IMR-90 (cell line): ENCODE measurements around the gene SERP2. TPM values are rescaled to one million over a fixed set of nuclear protein-coding genes. Genes with fewer than 3 reads are reported as not detected.

Source experiments
- ATAC-seq: fragments of 200-7000 bp; cut with Tn5 transposase; 2 replicates; pipeline ENCODE4 v1.9.1; 2020; ENCODE audit warnings: low read depth, mild to moderate bottlenecking, moderate library complexity
- BruUV-seq: library from RNA; stranded (reverse); fragments of 400-500 nt; replicated peaks from 2 replicates; lab custom pipeline; 2021; lab: Mats Ljungman, UMichigan
- CTCF ChIA-PET: fragments of 300-600 bp; formaldehyde crosslinking; extraction: SDS; loops from one replicate; lab custom pipeline; 2021; ENCODE audit warnings: antibody characterized with exemption; lab: Yijun Ruan, JAX
- POLR2A ChIA-PET: fragments of 300-600 bp; sonication (Branson Sonifier 250); formaldehyde crosslinking; loops from one replicate; lab custom pipeline; 2022; ENCODE audit warnings: antibody characterized with exemption; ENCODE audit not compliant: unreplicated experiment; lab: Charles Lee
- DNase-seq: peaks from one replicate; pipeline ENCODE4 v3.0.0; 2013
- H2AFZ ChIP-seq: replicated peaks from 2 replicates; pipeline ENCODE3; 2013; ENCODE audit warnings: low read length, mild to moderate bottlenecking; ENCODE audit not compliant: poor library complexity
- H2AK5ac ChIP-seq: 2 replicates; pipeline ENCODE4 v1.6.1; 2013; ENCODE audit warnings: low read depth, low read length, inconsistent platforms
- H2AK9ac ChIP-seq: replicated peaks from 2 replicates; pipeline ENCODE3; 2013; ENCODE audit warnings: mild to moderate bottlenecking, low read depth, low read length, moderate library complexity; ENCODE audit not compliant: poor library complexity
- H2BK120ac ChIP-seq: 2 replicates; pipeline ENCODE4 v1.6.1; 2013; ENCODE audit warnings: low read depth, low read length, inconsistent platforms
- H2BK15ac ChIP-seq: 3 replicates; pipeline ENCODE4 v1.6.1; 2013; ENCODE audit warnings: low read depth, low read length, inconsistent platforms
- H2BK20ac ChIP-seq: 2 replicates; pipeline ENCODE4 v1.6.1; 2013; ENCODE audit warnings: low read depth, mild to moderate bottlenecking, inconsistent platforms, low read length, moderate library complexity
- H2BK5ac ChIP-seq: 2 replicates; pipeline ENCODE4 v1.6.1; 2013; ENCODE audit warnings: mild to moderate bottlenecking, low read depth, low read length, inconsistent platforms; ENCODE audit not compliant: poor library complexity, severe bottlenecking
- H3K14ac ChIP-seq: replicated peaks from 2 replicates; pipeline ENCODE4 v1.6.1; 2013; ENCODE audit warnings: low read depth, low read length, inconsistent platforms
- H3K18ac ChIP-seq: 2 replicates; pipeline ENCODE4 v1.6.1; 2013; ENCODE audit warnings: low read depth, low read length, control low read depth
- H3K23ac ChIP-seq: 2 replicates; pipeline ENCODE4 v1.6.1; 2013; ENCODE audit warnings: low read depth, low read length, inconsistent platforms
- H3K27ac ChIP-seq: 2 replicates; pipeline ENCODE4 v1.5.1; 2013; ENCODE audit warnings: mild to moderate bottlenecking, control low read depth, low read length; ENCODE audit not compliant: insufficient read depth
- H3K27me3 ChIP-seq: 2 replicates; pipeline ENCODE4 v1.6.1; 2013; ENCODE audit warnings: low read length; ENCODE audit not compliant: control insufficient read depth, insufficient read depth
- H3K36me3 ChIP-seq: 2 replicates; pipeline ENCODE4 v1.6.1; 2013; ENCODE audit warnings: low read length, mixed read lengths; ENCODE audit not compliant: control insufficient read depth, insufficient read depth
- H3K4ac ChIP-seq: 2 replicates; pipeline ENCODE4 v1.6.1; 2013; ENCODE audit warnings: low read depth, low read length, inconsistent platforms
- H3K4me1 ChIP-seq: 2 replicates; pipeline ENCODE4 v1.6.1; 2013; ENCODE audit warnings: low read length, mixed read lengths; ENCODE audit not compliant: control insufficient read depth, insufficient read depth
- H3K4me2 ChIP-seq: 2 replicates; pipeline ENCODE4 v1.6.1; 2013; ENCODE audit warnings: low read depth, mild to moderate bottlenecking, control low read depth, low read length, moderate library complexity
- H3K4me3 ChIP-seq: 2 replicates; pipeline ENCODE4 v1.5.1; 2013; ENCODE audit warnings: low read depth, mild to moderate bottlenecking, control low read depth, low read length, moderate library complexity; ENCODE audit not compliant: insufficient read depth
- H3K56ac ChIP-seq: 2 replicates; pipeline ENCODE4 v1.6.1; 2013; ENCODE audit warnings: low read length, inconsistent platforms; ENCODE audit not compliant: insufficient read depth; ENCODE audit errors: extremely low read depth
- H3K79me1 ChIP-seq, 2 experiments: 2 replicates each; pipeline ENCODE4 v1.6.1; 2013; ENCODE audit warnings: low read length in 2 of 2, inconsistent platforms in 1 of 2, low read depth in 1 of 2
- H3K9ac ChIP-seq: 2 replicates; pipeline ENCODE4 v1.6.1; 2013; ENCODE audit warnings: low read depth, low read length, control low read depth
- H3K9me1 ChIP-seq: 2 replicates; pipeline ENCODE4 v1.6.1; 2013; ENCODE audit warnings: low read length, inconsistent platforms; ENCODE audit not compliant: insufficient read depth
- H3K9me3 ChIP-seq: 2 replicates; pipeline ENCODE4 v1.6.1; 2013; ENCODE audit warnings: low read length; ENCODE audit not compliant: control insufficient read depth, insufficient read depth
- H4K20me1 ChIP-seq: 2 replicates; pipeline ENCODE4 v1.6.1; 2013; ENCODE audit warnings: low read length, inconsistent platforms; ENCODE audit not compliant: insufficient read depth
- H4K5ac ChIP-seq: 2 replicates; pipeline ENCODE4 v1.6.1; 2013; ENCODE audit warnings: mild to moderate bottlenecking, low read depth, low read length, control low read depth
- H4K8ac ChIP-seq, 2 experiments: 2 replicates each; pipeline ENCODE4 v1.6.1; 2013; ENCODE audit warnings: low read depth in 2 of 2, low read length in 2 of 2, control low read depth in 1 of 2, inconsistent platforms in 1 of 2
- H4K91ac ChIP-seq: 2 replicates; pipeline ENCODE4 v1.6.1; 2013; ENCODE audit warnings: low read depth, low read length, inconsistent platforms; ENCODE audit not compliant: insufficient read depth
- BHLHE40 ChIP-seq: fragments of 150-350 bp; IDR thresholded peaks from 2 replicates; pipeline ENCODE4 v1.6.1; 2016; ENCODE audit warnings: mild to moderate bottlenecking, low read depth, low read length
- CEBPB ChIP-seq: IDR thresholded peaks from 2 replicates; pipeline ENCODE4 v1.6.1; 2012; ENCODE audit warnings: low read depth, low read length, improper control_type of control experiment
- CHD1 ChIP-seq: IDR thresholded peaks from 2 replicates; pipeline ENCODE4 v1.6.1; 2012; ENCODE audit warnings: low read depth, low read length, improper control_type of control experiment
- CTCF ChIP-seq: conservative IDR thresholded peaks from 2 replicates; pipeline ENCODE4 v1.5.1; 2012; ENCODE audit warnings: mild to moderate bottlenecking, low read depth, low read length, improper control_type of control experiment
- ELK1 ChIP-seq: fragments of 150-350 bp; IDR thresholded peaks from 2 replicates; pipeline ENCODE4 v1.6.1; 2016; ENCODE audit warnings: low read depth, mild to moderate bottlenecking, low read length, moderate library complexity, borderline replicate concordance
- FOS ChIP-seq: fragments of 150-350 bp; IDR thresholded peaks from 2 replicates; pipeline ENCODE4 v1.6.1; 2016; ENCODE audit warnings: low read depth, low read length
- MAFK ChIP-seq: IDR thresholded peaks from 2 replicates; pipeline ENCODE4 v1.6.1; 2012; ENCODE audit warnings: low read depth, low read length, improper control_type of control experiment
- MAZ ChIP-seq: IDR thresholded peaks from 2 replicates; pipeline ENCODE4 v1.6.1; 2012; ENCODE audit warnings: low read depth, mild to moderate bottlenecking, low read length, improper control_type of control experiment, moderate library complexity, borderline replicate concordance
- MXI1 ChIP-seq: IDR thresholded peaks from 2 replicates; pipeline ENCODE4 v1.6.1; 2012; ENCODE audit warnings: low read depth, mild to moderate bottlenecking, low read length, moderate library complexity, borderline replicate concordance
- NFE2L2 ChIP-seq: fragments of 150-350 bp; IDR thresholded peaks from 2 replicates; pipeline ENCODE4 v1.6.1; 2016; ENCODE audit warnings: low read depth, mild to moderate bottlenecking, low read length
- POLR2A ChIP-seq: IDR thresholded peaks from 2 replicates; pipeline ENCODE4 v1.6.1; 2012; ENCODE audit warnings: mild to moderate bottlenecking, low read depth, low read length
- RAD21 ChIP-seq: IDR thresholded peaks from 2 replicates; pipeline ENCODE4 v1.6.1; 2012; ENCODE audit warnings: low read length, improper control_type of control experiment
- RCOR1 ChIP-seq: IDR thresholded peaks from 2 replicates; pipeline ENCODE4 v1.6.1; 2012; ENCODE audit warnings: mild to moderate bottlenecking, low read length, improper control_type of control experiment; ENCODE audit not compliant: insufficient replicate concordance
- RFX5 ChIP-seq: IDR thresholded peaks from 2 replicates; pipeline ENCODE4 v1.8.0; 2012; ENCODE audit warnings: low read depth, mild to moderate bottlenecking, low read length, moderate library complexity
- SMC3 ChIP-seq: fragments of 150-350 bp; IDR thresholded peaks from 2 replicates; pipeline ENCODE4 v1.6.1; 2016; ENCODE audit warnings: low read depth, mild to moderate bottlenecking, antibody characterized with exemption, low read length, moderate library complexity
- USF2 ChIP-seq: fragments of 150-350 bp; IDR thresholded peaks from 2 replicates; pipeline ENCODE4 v1.6.1; 2017; ENCODE audit warnings: mild to moderate bottlenecking, antibody characterized with exemption, low read length, low read depth
- WGBS, 2 experiments: methylation state at CpG; one replicate each; pipeline versions ENCODE4 v1.1.5 to v1.1.7; 2013; ENCODE audit warnings: missing lambda C conversion rate in 2 of 2; ENCODE audit not compliant: insufficient read length in 1 of 2; ENCODE audit errors: extremely low coverage in 2 of 2; 5-methylcytosine and 5-hydroxymethylcytosine counted together
- dilution Hi-C: fragments of 300-500 bp; cut with HindIII; formaldehyde crosslinking; loops from one replicate; pipeline ENCODE4 v1.14.3; 2018; ENCODE audit warnings: low sequenced_read_pairs; ENCODE audit not compliant: unreplicated experiment
- in situ Hi-C: fragments of 300-500 bp; cut with MboI; formaldehyde crosslinking; loops from 3 replicates; pipeline ENCODE4 v1.14.3; 2019; ENCODE audit warnings: low sequenced_read_pairs, inconsistent platforms, mixed read lengths
- intact Hi-C: fragments of 100-400 bp; cut with micrococcal nuclease; formaldehyde crosslinking; loops from 2 replicates; pipeline ENCODE4 v1.10.0; 2022
- polyA plus RNA-seq, 3 experiments: library from polyadenylated mRNA; depleted of rRNA; stranded (reverse); fragments of >200 nt; gene quantifications; 2 replicates each; pipeline ENCODE4 v1.2.3, GENCODE V29; 2012; ENCODE audit warnings: low replicate concordance in 1 of 3
- total RNA-seq: library from RNA; depleted of rRNA; stranded (reverse); fragments of >200 nt; gene quantifications from 2 replicates; pipeline ENCODE4 v1.2.3, GENCODE V29; 2012

The SERP2 gene
- total and polyA plus RNA-seq, 2 of the 4 experiments (the other 2 are of a cell fraction) = 0.54 to 1.4 TPM

- H3K14ac ChIP-seq = no peak overlapping the region
- no peak overlapping the region for H3K56ac ChIP-seq
- H2BK5ac ChIP-seq = no peak overlapping the region
- no peak overlapping the region for H3K27ac ChIP-seq
- no peak overlapping the region for H3K23ac ChIP-seq
- no peak for ATAC-seq
- no peak for DNase-seq
- H3K4me3 ChIP-seq = no peak overlapping the region
- H2AK9ac ChIP-seq = no peak overlapping the region
- no peak overlapping the region for H4K8ac ChIP-seq
- WGBS, 2 experiments = no CpG with 5 or more reads among the region's 1 CpG
- intact Hi-C loops (no loop called here), in situ Hi-C loops (no loop called here), dilution Hi-C loops (no loop called here)
- POLR2A ChIA-PET = no interaction called here
- H3K9me1 ChIP-seq = 0 out of 2 replicates have a peak, but pooled peaks cover 3% of the 10 kb centered on the region
- CTCF ChIA-PET = no interaction called here
- no peak overlapping the region for H3K9ac ChIP-seq
- no peak overlapping the region for H2BK15ac ChIP-seq
- TF ChIP-seq RAD21 (no peak), NFE2L2 (no peak), RCOR1 (no peak), RFX5 (no peak), POLR2A (no peak), MAZ (no peak), SMC3 (no peak), BHLHE40 (no peak), MAFK (no peak), CEBPB (no peak), CHD1 (no peak), FOS (no peak), MXI1 (no peak), ELK1 (no peak), CTCF (no peak), USF2 (no peak)
- no peak overlapping the region for H2AFZ ChIP-seq
- H3K4me1 ChIP-seq = no peaks in the 10 kb centered on the region
- H4K91ac ChIP-seq = no peak overlapping the region
- no peaks in the 10 kb centered on the region for H3K27me3 ChIP-seq
- H3K4ac ChIP-seq = no peak overlapping the region
- no peaks in the 10 kb centered on the region for H3K9me3 ChIP-seq
- H2BK20ac ChIP-seq = no peak overlapping the region
- no TSS peak for BruUV-seq
- no peak overlapping the region for H2AK5ac ChIP-seq
- H3K36me3 ChIP-seq = no peaks in the 10 kb centered on the region
- no peak overlapping the region for H3K18ac ChIP-seq
- H4K5ac ChIP-seq = no peak overlapping the region
- H3K4me2 ChIP-seq = no peak overlapping the region
- H4K20me1 ChIP-seq = no peaks in the 10 kb centered on the region
- H2BK120ac ChIP-seq = no peak overlapping the region
- no peaks in the 10 kb centered on the region for H3K79me1 ChIP-seq
These were observed 19.3 kb upstream of the SERP2 start for GRCh38 chr13:44354331-44354730.
